Caco-2 (cell line): Measurements from ENCODE around the gene ADH6. TPM values are rescaled to one million over a fixed set of nuclear protein-coding genes. Genes with fewer than 3 reads are reported as not detected.

Experiments used
- BruUV-seq: library from RNA; stranded (reverse); fragments of 400-500 nt; replicated peaks from 2 replicates; lab custom pipeline; 2021; lab: Mats Ljungman, UMichigan
- CTCF ChIA-PET: fragments of 300-600 bp; sonication (Branson Sonifier 250); formaldehyde crosslinking; loops from one replicate; lab custom pipeline; 2022; ENCODE audit warnings: antibody characterized with exemption; lab: Charles Lee
- POLR2A ChIA-PET: fragments of 300-600 bp; sonication (Branson Sonifier 250); formaldehyde crosslinking; loops from one replicate; lab custom pipeline; 2022; ENCODE audit warnings: antibody characterized with exemption; lab: Charles Lee
- DNase-seq, 2 experiments: peaks; one replicate each; pipeline versions ENCODE4 v3.0.0 to v3.0.0-alpha.2; 2020 to 2022
- H3K27me3 ChIP-seq: replicated peaks from 2 replicates; pipeline ENCODE4 v1.6.0; 2011; ENCODE audit warnings: low read length; ENCODE audit not compliant: control insufficient read depth, insufficient read depth
- H3K36me3 ChIP-seq: 2 replicates; pipeline ENCODE4 v1.5.1; 2011; ENCODE audit warnings: low read length; ENCODE audit not compliant: control insufficient read depth, insufficient read depth
- H3K4me1 ChIP-seq: fragments of 250-450 bp; sonication (Bioruptor Pico); 2 replicates; pipeline ENCODE4 v1.5.1; 2020; ENCODE audit warnings: mild to moderate bottlenecking
- H3K4me3 ChIP-seq: 2 replicates; pipeline ENCODE4 v1.5.1; 2011; ENCODE audit warnings: low read depth, mild to moderate bottlenecking, control low read depth, low read length
- H3K9me3 ChIP-seq: fragments of 250-450 bp; sonication (Bioruptor Pico); 2 replicates; pipeline ENCODE4 v1.5.1; 2020; ENCODE audit warnings: mild to moderate bottlenecking, moderate library complexity
- H3K27ac Mint-ChIP-seq: one replicate; pipeline ENCODE4 v1.8.0; 2022; ENCODE audit warnings: mixed read lengths; ENCODE audit not compliant: unreplicated experiment
- H3K27me3 Mint-ChIP-seq: one replicate; pipeline ENCODE4 v1.8.0; 2022; ENCODE audit warnings: mixed read lengths; ENCODE audit not compliant: insufficient read depth, unreplicated experiment
- H3K36me3 Mint-ChIP-seq: one replicate; pipeline ENCODE4 v1.8.0; 2022; ENCODE audit warnings: mild to moderate bottlenecking, mixed read lengths; ENCODE audit not compliant: insufficient read depth, unreplicated experiment
- H3K4me1 Mint-ChIP-seq: one replicate; pipeline ENCODE4 v1.8.0; 2022; ENCODE audit warnings: low read depth, mixed read lengths; ENCODE audit not compliant: unreplicated experiment
- H3K4me3 Mint-ChIP-seq: one replicate; pipeline ENCODE4 v1.8.0; 2022; ENCODE audit warnings: mild to moderate bottlenecking, moderate library complexity, mixed read lengths; ENCODE audit not compliant: unreplicated experiment
- H3K9me3 Mint-ChIP-seq: one replicate; pipeline ENCODE4 v1.8.0; 2022; ENCODE audit warnings: mixed read lengths; ENCODE audit not compliant: unreplicated experiment
- CTCF ChIP-seq, 2 experiments: fragments of 200-600 bp in 1 of 2; IDR thresholded peaks; 1 replicate in 1 of 2; 2 replicates in 1 of 2; pipeline versions ENCODE4 v1.5.1 to v1.8.0; 2011 to 2022; ENCODE audit warnings: antibody characterized with exemption in 1 of 2, control low read depth in 1 of 2, inconsistent platforms in 1 of 2, low read depth in 1 of 2, low read length in 1 of 2, mild to moderate bottlenecking in 1 of 2, moderate library complexity in 1 of 2; ENCODE audit not compliant: insufficient read depth in 1 of 2, severe bottlenecking in 1 of 2, unreplicated experiment in 1 of 2
- intact Hi-C: fragments of 100-400 bp; cut with micrococcal nuclease; formaldehyde crosslinking; loops from one replicate; pipeline ENCODE4 v1.10.0; 2022; ENCODE audit not compliant: unreplicated experiment
- total RNA-seq: library from RNA; stranded (reverse); gene quantifications from 2 replicates; pipeline ENCODE4 v1.2.3, GENCODE V29; 2022

ADH6 gene
- total RNA-seq, 1 experiment from 2014 or later = 9.1 TPM

GRCh38 chr4:99165978-99166377, 53.1 kb downstream of the ADH6 start:
- Mint-ChIP-seq H3K36me3 (no peaks in the 10 kb centered on the region), H3K27ac (no peak overlapping the region), H3K4me1 (no peaks in the 10 kb centered on the region), H3K4me3 (no peak overlapping the region), H3K9me3 (peaks cover 27% of the 10 kb centered on the region), H3K27me3 (no peaks in the 10 kb centered on the region)
- H3K36me3 ChIP-seq = no peaks in the 10 kb centered on the region
- no peaks in the 10 kb centered on the region for H3K27me3 ChIP-seq
- no TSS peak for BruUV-seq
- H3K4me3 ChIP-seq = no peak overlapping the region
- DNase-seq = no peak
- intact Hi-C loops = no loop called here
- CTCF ChIA-PET = no interaction called here
- no peaks in the 10 kb centered on the region for H3K9me3 ChIP-seq
- no peak for TF ChIP-seq CTCF (IDR thresholded peaks at IDR 0.05; ENCODE audit: insufficient read depth in 1 of 2, low read depth in 1 of 2, low read length in 1 of 2, severe bottlenecking in 1 of 2, unreplicated experiment in 1 of 2)
- POLR2A ChIA-PET = no interaction called here
- no peaks in the 10 kb centered on the region for H3K4me1 ChIP-seq

GRCh38 chr4:99161373-99162099, 57.5 kb downstream of the ADH6 start:
- Mint-ChIP-seq H3K27me3 (no peaks in the 10 kb centered on the region), H3K27ac (no peak overlapping the region), H3K9me3 (peaks cover 11% of the 10 kb centered on the region), H3K4me1 (peaks cover 22% of the 10 kb centered on the region), H3K4me3 (no peak overlapping the region), H3K36me3 (no peaks in the 10 kb centered on the region)
- Histone ChIP-seq H3K4me3 (no peak overlapping the region), H3K36me3 (no peaks in the 10 kb centered on the region; the same call in 1 of the 2 replicates), H3K9me3 (no peaks in the 10 kb centered on the region), H3K27me3 (no peaks in the 10 kb centered on the region), H3K4me1 (peaks cover 21% of the 10 kb centered on the region)
- POLR2A ChIA-PET = no interaction called here
- CTCF ChIA-PET = no interaction called here
- BruUV-seq = no TSS peak
- no peak for TF ChIP-seq CTCF (IDR thresholded peaks at IDR 0.05; ENCODE audit: insufficient read depth in 1 of 2, low read depth in 1 of 2, low read length in 1 of 2, severe bottlenecking in 1 of 2, unreplicated experiment in 1 of 2)
- no peak for DNase-seq
- intact Hi-C loops = no loop called here

- Histone ChIP-seq H3K36me3 (no peaks in the 10 kb centered on the region; the same call in 1 of the 2 replicates), H3K27me3 (no peaks in the 10 kb centered on the region), H3K9me3 (peaks cover 7% of the 10 kb centered on the region; the same call in 1 of the 2 replicates), H3K4me1 (peaks cover 29% of the 10 kb centered on the region), H3K4me3 (no peak overlapping the region)
- CTCF ChIA-PET = no interaction called here
- Mint-ChIP-seq H3K27me3 (no peaks in the 10 kb centered on the region), H3K36me3 (no peaks in the 10 kb centered on the region), H3K9me3 (peaks cover 11% of the 10 kb centered on the region), H3K27ac (no peak overlapping the region), H3K4me1 (peaks cover 24% of the 10 kb centered on the region), H3K4me3 (no peak overlapping the region)
- no peak for TF ChIP-seq CTCF (IDR thresholded peaks at IDR 0.05; ENCODE audit: insufficient read depth in 1 of 2, low read depth in 1 of 2, low read length in 1 of 2, severe bottlenecking in 1 of 2, unreplicated experiment in 1 of 2)
- no TSS peak for BruUV-seq
- POLR2A ChIA-PET = no interaction called here
- no peak for DNase-seq
- intact Hi-C loops = loop anchor here (5.0 to 10.0 kb wide), 3 partner anchors 137 to 405 kb away; partner anchors contain the start of gene TRMT10A
Measured at GRCh38 chr4:99159699-99160098, 59.3 kb downstream of the ADH6 start.
